HG03378 (cell line): Measurements from ENCODE around the gene TEC.

Experiments used
- ATAC-seq: cut with Tn5 transposase; IDR thresholded peaks from one replicate; pipeline ENCODE4 v1.9.1; 2021; ENCODE audit warnings: mild to moderate bottlenecking, moderate library complexity; ENCODE audit not compliant: unreplicated experiment

The TEC gene

GRCh38 chr4:48127682-48128404, 141.8 kb downstream of the TEC start:
- peak; percentile 96 for ATAC-seq

DNA sequence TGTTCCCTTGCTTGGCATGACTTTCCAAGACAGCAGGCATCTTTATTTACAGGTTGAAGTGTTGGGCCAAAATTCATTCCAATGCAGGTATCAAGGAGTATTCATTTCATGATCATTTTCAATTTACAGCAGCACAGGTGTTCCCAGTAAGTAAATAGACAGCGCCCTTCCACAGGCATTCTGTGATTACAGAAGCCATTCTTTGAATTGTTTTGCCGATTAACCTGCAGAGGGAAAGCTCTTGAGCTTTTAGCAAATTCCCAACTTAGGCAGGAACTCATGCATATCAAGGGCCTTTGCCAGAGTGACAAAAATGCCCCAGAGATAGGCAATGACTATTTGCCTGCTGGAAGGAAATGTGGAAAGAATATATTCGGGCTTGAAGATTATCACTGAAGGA, 142.4 kb downstream of the TEC start:
- ATAC-seq: no peak

DNA sequence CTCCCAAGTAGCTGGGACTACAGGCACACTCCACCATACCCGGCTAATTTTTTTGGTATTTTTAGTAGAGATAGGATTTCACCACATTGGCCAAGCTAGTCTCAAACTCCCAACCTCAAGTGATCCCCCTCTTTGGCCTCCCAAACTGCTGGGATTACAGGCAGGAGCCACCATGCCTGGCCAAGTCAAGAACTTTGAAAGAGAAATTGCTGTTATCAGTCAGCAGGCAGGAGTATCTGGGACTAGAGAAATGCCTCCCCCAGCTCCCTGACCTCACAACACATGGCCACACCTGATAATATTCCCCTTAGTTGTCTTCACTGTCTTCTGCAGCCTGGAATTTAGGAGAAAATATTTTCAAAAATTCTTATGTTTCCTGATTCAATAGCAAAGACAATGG, 143.0 kb downstream of the TEC start:
- no peak for ATAC-seq

GRCh38 chr4:48124870-48125269, 144.8 kb downstream of the TEC start:
- ATAC-seq: no peak

DNA sequence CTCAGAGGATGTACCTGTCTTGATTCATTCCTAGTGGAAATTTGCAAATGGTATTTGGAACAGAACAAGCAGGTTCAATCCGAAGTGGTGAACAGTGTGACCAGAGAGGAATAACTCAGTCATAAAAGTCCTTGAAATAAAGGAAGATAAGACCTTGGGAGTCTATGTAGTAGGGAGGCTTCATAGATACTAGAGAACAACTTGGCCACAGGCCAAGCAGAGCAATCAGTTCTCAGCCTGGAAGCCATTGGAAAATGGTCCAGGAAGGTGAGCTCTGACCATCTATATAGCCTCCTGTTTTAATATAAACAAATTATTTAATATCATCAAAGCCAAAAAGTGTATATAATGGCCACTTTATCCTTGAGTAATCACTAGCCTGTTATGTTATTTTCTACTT, 146.9 kb downstream of the TEC start:
- ATAC-seq: no peak

DNA sequence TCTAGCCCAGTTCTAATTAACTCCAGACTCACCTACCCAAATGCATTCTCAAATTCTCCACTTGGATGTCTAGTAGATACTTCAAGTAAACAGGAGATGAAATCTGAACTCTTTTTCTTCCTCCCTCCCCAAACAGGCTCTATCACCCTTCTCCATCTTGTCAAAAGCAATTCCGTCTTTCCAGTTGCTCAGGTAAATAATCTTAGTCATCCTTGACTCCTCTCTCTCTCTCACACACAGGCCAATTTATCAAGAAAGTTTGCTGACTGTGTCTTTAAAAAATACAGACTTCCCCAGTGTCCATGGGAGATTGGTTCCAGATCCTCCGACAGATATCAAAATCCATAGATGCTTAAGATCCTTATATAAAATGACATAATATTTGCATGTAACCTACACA, 148.5 kb downstream of the TEC start:
- ATAC-seq: no peak

DNA sequence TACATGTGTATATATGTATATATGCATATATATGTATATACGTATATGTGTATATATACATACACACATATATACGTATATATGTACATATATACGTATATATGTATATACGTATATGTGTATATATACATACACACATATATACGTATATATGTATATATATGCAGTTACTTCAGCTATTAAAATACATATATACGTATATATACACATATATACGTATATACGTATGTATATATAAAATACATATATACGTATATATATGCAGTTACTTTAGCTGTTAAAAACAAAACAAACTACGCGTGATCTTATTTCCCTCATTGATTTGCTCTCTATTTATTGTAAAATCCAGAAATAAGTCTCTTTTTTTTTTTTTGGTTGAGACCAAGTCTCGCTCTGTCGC, 149.5 kb downstream of the TEC start:
- ATAC-seq: no peak

DNA sequence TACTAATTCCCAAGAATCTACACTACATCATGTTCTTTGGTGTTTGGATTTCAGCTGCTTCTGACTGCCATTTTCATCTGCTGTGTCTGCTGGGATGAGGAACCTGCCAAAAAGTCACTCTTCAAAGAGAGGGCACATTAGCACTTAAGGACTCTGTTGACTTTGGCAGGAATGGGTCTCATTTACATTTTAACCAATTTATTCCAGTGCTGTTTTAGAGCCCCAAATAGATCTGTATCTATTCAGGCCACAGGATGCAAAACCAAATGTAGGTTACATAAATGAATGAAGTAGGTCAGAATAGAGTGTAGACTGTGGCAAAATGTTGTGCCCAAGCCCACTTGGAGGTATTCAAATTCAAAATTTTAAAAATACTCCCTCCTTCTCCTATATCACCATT, 150.0 kb downstream of the TEC start:
- no peak for ATAC-seq

GRCh38 chr4:48118081-48118480, 151.6 kb downstream of the TEC start:
- no peak for ATAC-seq

DNA sequence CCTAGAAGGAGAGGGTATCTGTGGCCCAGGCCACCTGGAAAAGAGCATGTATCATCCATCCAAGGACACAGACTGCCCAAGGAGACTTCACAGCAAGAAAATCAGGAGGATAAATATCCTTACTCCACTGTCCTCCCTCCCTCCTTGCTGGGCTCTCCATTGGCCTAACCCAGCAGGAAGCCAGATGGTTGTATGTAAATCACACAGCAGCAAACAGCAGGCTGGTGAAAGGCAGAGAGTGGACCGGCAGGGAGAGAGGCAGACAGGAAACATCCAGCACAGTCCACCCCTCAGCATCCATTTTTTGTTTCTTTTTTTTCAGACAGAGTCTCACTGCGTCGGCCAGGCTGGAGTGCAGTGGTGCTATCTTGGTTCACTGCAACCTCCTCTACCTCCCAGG, 153.1 kb downstream of the TEC start:
- ATAC-seq: no peak

DNA sequence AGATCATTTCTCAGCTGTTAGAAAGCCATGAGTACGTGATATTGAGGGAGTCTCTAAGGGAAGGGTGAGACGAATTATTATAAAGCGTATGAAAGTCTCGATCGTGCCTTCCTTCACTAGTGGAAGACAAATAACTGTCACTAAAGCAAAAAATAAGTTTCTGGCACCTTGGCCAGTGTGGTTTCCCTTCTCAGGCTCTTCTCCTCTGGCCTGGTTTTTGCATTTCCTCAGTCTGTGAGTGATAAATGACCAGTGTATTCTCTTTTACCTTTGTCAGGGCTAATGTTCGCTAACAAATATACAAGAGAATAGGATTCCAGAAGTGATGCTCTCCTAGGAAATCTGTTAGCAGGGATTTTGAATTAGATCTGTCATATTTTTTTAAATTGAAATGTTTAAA, 155.2 kb downstream of the TEC start:
- no peak for ATAC-seq

- no peak for ATAC-seq
These were observed 157.5 kb downstream of the TEC start for GRCh38 chr4:48112017-48112667.

DNA sequence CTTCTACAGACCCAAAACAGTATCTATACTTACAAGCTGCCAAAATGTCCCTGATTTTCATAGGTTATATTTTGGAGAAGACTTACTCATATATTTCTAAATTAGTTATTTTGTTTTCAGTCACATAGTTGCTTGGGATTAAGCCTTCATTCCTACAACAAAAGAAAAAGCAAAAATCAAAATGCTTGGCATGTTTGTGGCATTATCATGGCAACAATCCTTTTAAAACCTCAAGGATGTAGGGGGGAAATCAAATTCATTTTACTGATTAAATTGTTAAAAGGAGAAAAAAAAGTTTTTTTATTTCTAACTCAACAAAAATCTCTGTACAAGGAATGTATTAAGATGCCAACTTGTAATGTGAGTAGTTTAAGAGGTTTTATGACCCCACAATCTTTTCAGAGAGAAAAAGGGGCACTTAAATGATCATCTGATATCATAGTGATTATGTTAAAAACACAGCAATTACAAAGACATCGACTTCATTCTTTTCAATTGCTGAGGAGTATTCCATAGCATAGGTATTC, 159.1 kb downstream of the TEC start:
- ATAC-seq: no peak

DNA sequence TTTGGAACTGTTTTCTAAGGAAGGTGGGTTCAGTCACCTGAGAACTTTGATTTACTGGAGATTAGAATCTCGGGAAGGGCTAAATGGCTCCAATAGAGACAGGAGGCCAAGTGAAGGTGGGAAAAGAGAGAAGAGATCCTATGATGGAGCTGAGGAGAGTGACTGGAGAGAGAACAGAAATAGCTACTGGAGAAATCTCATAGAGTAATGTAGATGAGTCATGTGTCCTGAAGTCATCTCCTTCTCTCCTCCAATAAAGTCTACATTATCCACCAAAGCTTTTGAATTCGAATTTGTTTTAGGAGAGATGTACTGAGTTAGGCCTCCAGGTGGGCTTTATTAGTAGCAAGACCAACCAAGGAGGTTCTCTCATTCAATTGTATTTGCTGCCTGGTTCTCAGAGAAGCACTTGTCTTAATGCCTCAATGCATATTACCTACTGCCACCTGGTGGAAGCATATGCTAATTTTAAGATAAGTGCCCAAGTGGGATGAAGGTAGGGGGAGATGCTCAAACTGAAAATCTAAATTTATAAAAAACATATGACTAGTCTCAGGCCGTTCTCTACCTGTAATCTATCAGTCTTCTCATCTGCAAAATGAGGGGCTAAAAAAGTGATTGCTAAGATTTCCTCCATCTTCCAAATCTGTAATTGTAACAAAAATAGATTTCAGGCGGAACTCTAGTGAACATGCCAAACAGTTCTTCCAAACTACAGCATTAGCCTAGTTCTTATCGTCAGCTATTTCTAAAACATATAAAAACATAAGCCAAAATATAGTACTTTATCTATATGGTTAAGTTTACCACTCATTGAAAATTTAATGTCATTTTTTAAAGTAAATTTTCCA, 160.0 kb downstream of the TEC start:
- peak; percentile 85 for ATAC-seq

DNA sequence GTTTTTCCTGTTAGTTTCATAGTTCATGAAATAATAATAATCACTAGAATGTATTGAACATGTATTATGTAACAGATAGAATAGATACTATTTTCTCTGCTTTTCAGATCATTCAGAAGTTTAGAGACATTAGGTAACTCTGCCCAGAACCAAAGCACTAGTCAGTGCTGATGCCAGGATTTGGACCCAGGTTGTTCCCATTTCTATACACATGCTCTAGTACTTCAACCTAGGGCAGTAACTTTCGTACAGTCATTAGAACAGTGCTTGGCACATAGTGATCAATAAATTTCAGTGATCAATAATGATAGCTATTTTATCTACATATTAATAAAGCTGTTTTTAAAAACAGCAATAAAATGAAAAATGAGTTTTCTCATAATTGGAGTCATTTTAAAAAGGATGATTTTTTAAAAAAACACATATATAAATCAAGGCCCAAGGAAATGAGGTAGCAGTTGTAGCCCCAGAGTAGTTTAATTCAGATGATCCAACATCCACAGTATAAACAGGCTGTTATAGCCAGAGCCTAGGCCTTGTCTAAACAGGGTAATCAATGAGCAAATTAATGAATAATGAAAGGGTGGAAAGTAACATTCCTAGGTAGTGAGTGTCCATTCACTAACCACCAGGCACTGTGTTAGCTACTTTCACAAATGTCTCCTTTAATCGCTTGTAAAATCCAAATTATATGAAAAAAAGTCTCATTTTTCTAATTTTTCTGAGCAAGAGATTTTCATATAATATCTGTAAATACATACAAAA, 161.1 kb downstream of the TEC start:
- ATAC-seq: no peak

GRCh38 chr4:48105230-48105629, 164.4 kb downstream of the TEC start:
- ATAC-seq: no peak

DNA sequence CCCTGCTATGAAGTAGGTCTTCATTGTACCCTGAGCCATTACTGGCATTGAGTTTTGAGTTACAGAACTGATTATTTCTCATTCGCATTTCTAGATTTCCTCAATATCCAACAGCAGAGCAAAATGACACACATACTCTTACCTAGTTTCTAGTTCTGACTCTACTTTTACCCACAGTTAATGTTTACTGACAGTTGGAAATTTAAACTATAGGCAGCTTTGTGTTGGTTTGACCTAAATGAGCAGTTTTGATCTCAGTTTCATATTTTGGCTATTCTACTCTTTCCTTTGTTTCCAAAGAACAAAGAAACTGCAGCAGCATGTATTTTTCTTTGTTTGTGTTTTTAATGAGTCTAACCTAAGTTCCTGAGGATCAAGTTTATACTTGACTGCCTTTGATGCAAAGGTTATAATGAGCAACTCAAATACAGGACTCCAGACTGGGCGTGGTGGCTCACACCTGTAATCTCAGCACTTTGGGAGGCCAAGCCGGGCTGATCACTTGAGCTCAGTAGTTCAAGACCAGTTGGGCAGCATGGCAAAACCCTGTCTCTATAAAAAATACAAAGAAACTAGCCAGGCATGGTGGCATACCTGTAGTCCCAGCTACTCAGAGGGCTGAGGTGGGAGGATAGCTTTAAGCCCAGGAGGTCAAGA, 166.0 kb downstream of the TEC start:
- ATAC-seq: peak; percentile 87

DNA sequence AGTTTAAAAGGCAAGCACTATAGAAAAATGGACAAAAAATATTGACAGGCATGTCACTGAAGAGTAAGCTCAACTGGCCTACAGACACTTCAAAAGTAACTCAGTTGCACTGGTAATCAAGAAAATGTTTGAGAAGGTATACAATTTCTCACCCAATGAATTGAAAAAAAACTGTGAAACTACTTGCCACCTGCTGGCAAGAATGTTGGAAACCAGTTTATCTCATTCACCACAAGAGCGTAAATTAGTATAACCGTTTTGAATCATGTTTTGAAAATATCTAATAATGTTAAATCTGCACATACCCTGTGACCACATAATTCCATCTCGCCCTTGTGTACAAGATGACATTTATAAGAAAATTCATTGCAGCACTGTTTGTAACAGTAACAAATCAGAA, 167.3 kb downstream of the TEC start:
- ATAC-seq: no peak

DNA sequence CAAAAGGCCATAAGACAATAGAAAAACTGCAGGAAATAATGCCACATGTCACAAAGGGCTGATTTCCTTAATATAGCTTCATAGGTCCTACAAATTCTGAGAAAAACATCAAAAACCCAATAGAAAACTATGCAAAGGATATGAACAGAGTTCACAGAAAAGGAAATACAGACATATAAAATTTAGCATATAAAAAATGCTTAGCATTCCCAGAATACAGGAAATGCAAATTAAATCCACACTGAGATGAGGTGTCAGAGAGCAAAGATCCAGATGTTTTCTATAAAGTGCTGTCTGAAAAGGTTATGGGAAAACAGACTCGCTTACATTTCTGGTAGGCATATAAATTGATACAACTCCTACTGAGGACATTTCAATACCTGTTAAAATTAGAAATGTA, 169.4 kb downstream of the TEC start:
- ATAC-seq: no peak

DNA sequence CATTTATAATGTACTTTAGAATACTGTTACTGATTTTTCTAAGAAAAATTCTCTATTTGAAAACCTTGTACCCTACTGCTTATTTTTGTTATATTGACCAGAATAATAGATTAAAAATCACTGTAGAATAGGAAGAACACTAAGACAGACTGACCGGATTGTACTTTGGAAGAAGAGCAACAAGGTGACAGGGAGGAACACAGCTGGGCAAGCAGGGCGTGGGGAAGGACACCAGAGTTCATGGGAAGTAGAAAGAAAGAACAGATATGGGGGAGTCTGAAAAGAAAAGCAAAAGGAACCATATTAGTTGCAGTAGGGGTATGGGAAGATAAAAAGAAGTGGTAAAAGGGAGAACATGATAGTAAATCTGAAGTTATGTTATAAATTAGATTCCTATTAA, 174.2 kb downstream of the TEC start:
- ATAC-seq: no peak
